ENCODE measurements around the gene NKX2-3.

Gene NKX2-3

DNA sequence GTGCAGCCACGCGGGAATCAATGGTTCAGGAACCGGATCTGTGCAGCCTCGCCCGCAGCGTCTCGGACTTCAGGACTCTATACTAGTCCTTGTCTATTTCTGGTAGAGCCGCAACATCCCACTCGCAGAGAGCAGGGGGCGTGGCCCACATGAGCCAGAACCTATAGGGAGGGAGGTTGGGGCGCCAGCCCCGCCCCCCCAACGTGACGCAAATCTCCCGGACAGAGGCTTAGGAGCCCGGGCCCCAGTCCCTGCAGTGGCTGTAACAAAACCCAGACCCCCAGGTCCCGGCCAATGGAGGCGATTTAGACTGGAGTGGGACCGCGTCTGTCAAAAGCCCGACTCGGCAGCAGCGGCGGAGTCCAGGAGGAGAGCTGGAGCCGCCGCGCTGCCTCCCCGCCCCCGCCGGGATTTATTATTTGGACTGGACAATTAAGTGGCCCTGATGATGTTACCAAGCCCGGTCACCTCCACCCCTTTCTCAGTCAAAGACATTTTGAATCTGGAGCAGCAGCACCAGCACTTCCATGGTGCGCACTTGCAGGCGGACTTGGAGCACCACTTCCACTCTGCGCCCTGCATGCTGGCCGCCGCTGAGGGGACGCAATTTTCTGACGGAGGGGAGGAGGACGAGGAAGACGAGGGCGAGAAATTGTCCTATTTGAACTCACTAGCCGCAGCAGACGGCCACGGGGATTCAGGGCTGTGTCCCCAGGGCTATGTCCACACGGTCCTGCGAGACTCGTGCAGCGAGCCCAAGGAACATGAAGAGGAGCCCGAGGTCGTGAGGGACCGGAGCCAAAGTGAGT, at the start of gene NKX2-3:
TSS of gene NKX2-3 (plus strand) at position 256 of the 809 bp plus-strand sequence. CDS start at position 446, 190 bp downstream.
- no peak for DNase-seq (ENCODE audit: low spot score)

DNA sequence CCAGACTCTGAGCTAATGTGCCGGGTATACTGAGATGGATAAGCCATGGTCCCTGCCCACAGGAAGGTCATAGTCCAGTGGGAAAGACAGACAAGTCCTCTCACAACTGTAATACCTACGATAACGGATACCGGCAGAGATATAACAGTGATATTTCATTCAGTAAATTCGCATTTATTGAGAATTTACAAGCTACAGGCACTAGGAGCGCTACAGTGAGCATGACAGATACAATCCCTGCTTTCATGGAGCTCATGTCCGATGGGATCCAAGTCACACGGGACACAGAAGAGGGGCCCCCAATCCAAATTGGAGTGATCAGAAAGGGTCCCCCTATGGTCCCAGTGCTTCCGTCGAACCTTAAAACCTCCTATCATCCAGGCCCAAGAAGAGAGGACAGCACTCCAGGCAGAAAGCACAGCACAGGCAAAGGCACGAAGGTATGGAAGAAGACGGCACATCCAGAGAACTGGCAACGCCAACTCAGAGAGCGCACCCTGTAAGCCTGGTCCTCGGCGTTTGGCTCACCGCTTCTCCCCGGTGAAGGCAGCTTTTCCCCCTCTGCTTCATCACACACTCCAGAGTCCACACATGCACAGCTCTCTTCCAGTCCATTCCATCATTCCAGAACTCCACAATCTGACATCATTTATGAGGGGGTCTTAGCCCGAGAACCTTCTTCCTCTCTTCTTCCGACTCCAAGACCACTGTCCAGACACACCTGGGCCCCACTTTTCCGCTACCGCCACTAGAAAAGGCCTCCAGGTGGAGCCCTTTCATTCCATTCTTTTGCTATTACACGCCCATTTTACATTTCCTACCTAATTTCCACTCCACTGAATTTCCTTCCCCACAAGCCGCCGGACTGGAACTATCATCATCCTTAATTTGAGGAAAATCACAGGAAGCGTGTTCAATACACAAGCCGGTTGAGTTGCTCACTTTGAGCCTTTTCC, 47.8 kb upstream of the NKX2-3 start:
- peak; percentile 26 for DNase-seq (ENCODE audit: low spot score)

DNA sequence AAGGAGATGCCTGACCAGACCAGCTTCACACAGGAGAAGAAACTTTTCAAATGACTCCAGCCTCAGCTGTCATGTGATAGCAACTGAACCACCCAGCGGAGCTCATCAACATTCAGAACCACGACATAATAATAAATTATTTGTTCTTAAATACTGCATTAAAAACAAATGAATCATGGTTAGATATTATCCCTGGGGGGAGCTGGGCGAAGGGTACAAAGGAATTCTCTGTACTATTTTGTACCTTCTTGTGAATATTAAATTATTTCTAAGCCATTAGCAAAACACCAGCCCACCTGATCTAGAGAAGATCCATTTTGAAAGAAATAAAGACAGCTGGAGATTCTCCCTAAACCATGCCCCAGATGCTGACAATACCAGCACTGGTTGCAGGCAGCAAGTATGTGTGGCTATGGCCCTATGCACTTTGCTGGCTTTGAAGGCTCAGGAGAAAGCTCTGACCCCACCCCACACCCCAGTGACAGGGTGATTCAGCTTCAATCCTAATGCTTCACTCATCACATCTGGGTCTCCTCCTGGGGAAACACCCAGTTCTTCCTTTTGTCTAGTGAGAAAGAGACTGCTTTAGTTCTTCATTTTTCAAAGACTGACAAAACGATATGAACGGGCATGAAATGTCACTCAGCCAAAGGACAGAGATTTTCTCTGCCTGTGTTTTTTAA, 45.5 kb upstream of the NKX2-3 start:
- DNase-seq (ENCODE audit: low spot score) = no peak

DNA sequence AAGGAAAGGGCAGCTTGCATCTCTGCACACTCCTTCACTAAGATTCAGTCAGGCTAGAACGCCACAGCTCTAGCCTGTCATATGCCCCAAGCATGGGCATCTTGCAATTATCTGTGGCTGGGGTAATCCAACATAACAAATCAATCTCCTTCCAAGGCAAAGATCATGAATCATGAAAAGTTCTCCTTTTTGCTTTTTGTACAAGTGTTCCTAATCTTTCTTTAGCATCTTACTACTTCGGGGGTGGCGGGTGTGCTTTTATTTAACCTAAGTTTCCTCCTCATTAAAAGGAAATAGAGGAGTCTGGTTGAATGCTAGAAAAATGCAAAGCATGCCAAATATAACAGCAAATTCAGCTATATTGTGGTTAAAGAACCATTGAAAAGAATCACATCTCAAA, 43.5 kb upstream of the NKX2-3 start:
- no peak for DNase-seq (ENCODE audit: low spot score)

DNA sequence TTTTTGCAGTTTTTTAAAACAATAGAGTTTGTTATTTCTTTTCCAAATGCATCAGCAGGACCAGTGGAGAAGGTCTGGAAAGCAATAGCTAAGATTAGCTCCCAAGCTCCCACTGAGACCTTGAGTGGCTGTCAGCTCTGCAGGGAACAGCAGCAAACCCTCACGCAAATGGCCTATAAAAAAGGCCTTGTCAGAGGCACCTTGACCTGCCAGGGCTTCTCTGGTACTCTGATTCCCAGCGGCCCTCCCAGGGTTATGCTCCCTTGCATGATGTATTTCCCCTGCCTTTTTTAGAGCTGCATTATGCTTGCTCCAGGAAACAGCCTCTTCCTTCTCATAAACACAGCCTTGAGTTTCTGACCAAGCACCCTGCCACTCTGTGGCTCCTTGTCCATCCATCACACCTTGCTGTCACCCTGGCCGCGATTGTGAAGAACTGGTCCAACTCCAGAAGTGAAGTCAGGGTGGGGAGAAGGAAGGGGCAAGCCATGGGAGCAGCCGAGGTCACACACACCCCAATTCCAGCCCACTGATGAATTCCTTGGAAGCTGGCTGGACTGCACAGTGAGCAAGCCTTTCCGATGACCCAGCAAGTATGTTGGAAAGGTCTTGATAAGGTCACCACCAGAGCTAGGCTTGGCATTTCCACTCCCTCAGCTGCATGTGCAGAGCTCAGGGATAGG, 35.3 kb upstream of the NKX2-3 start:
- no peak for DNase-seq (ENCODE audit: low spot score)

DNA sequence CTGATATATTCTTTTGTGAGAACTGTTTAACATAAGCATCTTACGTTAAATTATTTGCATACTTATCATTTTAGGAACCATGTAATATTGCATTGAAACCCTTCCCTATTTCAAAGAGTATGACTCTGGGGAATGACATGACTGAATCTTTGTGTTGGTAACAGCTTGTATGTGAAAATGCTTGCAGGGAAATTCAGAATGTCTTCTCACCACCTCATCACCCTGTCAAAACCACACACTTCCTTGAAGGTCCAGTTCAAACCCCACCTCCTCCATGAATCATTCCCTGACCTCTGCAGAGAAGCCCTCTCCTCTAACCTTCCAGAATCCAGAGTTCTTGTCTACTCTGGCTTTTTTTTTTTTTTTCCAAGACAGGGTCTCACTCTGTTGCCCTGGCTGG, 26.3 kb upstream of the NKX2-3 start:
- DNase-seq (ENCODE audit: low spot score) = no peak

DNA sequence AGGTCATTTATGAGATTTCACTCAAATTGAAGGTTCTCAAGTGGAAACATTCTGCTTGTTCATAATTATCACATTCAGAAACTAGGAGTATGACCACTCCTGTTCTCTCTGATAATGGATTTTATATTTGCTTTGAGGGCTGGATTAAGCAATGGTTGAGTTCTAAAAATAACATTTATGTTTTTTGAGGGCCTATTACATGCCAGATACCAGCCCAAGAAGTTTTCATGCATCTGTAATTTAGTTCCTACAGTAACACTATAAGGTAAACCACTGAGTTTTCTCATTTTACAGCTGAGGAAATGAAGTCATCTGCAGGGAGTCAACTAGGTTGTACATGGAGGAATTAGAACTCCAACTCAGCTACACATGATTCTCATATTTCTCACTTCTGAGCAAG, 25.5 kb upstream of the NKX2-3 start:
- no peak for DNase-seq (ENCODE audit: low spot score)

DNA sequence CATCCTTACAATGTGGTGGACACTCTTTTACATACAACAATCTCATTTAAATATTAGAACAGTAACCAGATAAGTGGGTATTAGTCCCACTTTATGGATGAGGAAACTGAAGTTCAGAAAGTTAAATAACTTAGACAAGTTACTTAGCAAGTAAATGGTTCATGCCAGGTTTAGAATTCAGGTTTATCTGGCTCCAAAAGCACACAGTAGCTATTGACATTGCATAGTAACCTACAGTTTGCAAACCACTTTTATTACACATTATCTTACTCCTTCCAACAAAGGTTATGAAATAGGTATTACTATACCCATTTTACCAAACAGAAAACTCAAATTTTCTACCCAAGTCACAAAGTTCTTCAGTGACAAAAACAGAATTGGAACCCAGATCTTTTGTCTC, 19.7 kb upstream of the NKX2-3 start:
- DNase-seq (ENCODE audit: low spot score) = no peak

DNA sequence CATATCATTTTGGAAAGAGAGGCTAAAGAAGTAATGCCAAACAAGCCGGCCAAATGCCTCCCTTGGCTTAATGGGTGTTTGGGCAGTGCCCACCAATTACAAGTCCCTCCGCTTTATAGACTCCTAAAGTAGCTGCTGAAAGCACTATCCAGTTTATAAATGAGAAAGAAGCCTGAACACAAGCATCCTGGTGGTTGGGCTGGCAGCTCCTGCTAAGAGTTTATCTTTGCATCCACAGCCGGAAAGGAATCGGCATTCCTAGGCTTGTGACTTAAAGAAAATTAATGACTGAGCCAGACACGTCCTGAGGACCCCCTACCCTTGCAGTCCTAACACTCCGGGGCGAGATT, 13.1 kb upstream of the NKX2-3 start:
- DNase-seq (ENCODE audit: low spot score) = peak; percentile 5

DNA sequence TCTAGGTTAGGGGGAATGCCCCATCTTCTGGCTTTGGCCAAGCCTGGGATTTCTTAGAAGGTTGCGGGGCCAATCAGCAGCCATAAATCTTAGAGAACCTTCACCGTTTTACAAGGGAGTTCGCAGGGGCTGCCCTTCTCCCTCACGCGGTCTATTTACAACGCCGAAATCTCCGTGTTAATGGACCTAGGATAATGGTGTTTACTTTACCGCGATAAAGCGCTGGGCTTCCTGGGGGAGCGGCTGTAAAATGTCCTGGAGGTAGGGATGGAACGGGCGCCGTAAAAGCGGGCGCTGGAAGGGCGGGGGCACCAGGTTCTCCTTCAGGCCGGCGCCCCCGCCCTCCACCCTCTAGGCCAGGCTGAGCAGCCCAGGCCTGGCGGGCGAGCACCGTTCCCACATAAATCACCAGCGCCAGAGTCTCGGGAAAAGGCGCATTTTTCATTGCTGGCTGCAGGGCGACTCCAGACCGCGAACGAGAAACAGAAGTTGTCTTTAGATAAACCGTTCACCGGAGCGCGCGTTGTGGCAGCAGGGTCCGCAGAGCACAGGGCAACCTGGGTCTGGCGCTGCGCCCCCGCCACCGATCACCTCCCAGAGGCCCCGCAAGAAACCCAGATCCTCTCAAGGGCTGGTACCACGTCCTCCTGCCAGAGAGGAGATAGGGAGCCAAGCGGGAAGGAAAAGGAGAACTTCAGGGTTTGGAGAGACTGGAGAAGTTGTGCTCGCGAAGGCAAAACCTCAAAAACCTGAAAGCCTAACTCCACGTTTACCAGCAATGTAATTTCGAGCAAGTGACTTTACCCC, 12.5 kb upstream of the NKX2-3 start:
- peak; percentile 53 for DNase-seq (ENCODE audit: low spot score)

DNA sequence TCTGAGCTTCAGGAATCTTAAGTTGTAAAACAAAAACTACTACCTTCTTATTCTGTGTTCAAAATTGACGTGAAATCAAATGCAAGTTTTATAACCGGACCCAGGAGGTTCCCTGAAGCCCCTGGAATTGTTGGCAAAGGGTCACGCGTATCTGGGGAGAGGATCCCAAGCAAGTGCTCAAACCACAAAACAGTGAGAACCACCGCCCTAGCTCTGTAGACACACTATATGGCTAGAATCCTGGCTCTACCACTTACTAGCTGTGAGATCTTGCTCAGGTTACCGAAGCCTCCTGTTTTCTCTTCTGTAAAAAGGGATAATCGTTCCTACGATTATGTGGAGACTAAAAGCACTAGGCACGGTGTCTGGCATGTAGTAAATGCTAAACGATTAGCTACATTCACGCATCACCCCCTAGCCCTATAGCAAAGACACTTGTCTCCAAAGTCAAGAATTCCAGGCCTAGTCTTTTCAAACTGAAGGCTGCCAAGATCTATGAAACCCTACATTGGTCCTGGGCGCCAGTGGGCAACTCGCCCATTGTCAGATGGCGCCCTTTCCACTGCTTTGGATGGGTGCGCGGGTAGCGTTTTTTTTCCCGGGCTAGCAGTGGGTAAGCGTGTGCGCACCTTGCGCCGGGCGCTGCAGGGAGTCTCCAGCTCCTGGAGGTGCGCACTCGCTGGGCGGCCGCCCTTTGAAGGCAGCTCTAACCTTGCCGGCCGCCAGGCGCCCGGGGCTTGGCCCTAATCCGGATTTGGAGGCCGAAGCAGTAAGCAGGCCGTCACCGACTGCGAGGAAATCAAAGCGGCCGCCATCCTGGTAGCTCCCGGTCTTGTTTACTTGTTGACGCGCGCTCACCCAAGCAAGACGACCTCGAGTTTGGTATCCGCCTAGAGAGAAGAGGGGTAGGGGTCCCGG, 11.6 kb upstream of the NKX2-3 start:
- DNase-seq (ENCODE audit: low spot score) = peak; percentile 8

DNA sequence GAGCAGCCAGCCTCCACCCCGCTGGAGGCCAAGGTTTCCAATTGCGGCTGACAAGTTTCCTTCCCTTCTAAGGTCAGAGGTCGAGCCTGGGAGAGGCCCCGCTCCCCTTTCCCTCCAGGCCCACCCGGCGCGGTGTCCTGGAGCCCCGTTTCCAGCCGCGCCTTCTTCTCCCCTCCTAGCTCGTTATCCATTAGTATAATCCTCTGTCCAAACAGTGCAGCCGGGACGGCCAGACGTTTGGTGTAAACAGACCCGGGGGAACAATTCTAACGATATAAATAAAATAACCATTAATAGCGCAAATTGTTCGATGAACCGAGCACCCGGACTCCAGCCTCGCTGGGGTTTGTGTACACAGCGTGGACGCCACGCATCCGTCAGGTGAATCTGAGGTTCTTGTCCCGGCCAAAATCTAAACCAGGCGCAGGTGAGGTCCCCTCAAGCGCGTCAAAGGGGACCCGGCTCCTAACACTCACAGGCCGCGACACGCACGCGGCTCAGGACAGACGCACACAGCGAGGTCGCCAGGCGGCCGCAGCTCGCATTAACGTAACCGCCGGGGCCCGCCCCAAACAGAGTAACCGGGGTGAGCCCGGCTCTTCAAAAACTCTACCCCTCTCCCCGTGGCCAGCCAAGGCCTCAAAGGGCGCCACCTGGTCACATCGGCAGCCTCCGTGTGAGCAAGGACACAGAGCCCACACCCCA, 10.8 kb upstream of the NKX2-3 start:
- no peak for DNase-seq (ENCODE audit: low spot score)

DNA sequence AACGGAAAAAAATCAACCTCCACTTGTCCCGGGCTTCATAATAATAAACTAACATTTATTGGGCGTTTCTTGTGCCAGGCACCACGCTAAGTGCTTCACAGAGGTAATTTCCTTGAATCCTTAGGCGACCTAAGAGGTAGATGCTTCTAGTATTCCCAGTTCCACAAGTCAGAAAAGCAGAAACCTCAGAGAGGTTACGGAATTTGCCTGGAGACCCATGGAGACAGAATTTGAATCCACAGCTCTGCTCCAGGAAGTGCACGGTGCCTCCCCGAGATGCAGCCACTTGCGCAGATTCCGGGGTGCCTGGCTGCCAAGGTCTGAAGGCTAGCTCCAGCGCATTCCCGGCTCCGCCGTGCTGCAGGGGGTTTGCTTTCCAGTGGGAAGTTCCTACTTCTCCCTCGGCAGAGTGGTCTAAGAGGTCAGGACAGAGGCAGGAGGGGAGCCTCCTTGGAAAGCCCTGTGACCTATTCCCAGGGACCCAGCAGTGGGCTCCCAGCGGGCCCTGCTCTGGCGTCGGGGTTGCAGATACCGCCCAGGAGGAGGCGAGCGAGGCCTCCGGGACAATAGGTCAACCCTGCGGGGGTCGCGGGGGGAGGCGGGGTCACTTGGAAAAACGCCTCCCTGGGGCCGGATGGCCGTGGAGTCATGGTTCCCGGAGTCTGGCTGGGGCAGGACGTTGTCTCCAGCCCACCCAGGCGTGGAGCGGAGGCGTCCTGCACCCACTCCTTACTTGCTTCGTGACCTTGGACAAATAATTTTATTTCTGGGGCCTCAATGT, 10.1 kb upstream of the NKX2-3 start:
- peak; percentile 70 for DNase-seq (ENCODE audit: low spot score)

DNA sequence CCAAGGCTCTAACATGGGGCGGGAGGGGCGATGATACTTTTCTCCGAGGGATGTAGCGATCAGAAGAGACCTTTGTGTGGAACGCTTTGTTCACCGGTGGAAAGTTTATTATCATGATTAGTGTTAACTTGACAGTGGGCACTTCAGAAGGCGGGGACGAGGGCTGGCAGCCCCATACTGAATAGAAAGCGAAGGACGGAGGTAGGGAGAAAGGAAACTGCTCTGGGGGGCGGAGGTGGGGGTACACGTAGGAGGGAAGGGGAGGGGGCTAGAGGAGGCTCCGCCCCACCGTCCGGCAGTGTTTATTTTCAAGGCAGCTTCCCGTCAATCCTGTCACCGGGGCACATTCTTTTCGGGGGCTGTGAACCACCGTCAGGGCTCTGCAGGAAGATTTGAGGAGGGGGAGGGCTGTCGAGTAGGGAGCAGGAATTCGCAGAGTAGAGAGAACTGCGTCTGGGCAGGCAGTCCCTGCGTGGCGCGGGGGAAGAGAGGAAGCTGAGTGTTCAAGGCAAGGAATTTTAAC, 9.4 kb upstream of the NKX2-3 start:
- DNase-seq (ENCODE audit: low spot score) = peak; percentile 71

DNA sequence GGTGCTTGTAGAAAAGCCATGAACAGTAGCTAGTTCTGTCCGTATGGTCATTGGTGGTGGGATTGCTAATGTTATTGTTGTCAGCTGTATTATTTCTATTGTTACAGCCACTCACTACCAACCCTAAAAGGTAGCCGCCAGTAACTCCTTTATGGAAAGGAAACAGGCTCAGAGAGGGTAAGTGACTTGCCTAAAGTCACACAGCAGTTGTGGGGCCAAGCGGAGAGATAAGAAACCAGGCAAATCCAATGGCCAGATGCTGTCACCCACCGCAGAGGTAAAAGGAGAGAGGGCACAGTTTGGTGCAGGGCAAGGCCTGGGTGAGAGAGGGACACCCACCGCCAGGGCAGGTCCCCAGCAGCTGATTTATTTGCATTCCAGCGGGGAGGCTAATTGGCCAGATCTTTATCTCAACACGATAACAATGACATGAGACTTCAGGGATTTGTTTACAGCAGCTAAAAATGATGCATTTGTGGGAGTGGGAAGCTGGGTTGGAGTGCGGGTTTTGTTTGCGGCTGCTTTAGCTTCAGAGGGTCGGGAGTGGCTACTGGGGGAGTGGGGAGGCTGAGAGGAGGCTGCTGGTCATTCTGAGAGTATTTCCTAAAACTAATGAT, 8.6 kb upstream of the NKX2-3 start:
- DNase-seq (ENCODE audit: low spot score) = no peak

DNA sequence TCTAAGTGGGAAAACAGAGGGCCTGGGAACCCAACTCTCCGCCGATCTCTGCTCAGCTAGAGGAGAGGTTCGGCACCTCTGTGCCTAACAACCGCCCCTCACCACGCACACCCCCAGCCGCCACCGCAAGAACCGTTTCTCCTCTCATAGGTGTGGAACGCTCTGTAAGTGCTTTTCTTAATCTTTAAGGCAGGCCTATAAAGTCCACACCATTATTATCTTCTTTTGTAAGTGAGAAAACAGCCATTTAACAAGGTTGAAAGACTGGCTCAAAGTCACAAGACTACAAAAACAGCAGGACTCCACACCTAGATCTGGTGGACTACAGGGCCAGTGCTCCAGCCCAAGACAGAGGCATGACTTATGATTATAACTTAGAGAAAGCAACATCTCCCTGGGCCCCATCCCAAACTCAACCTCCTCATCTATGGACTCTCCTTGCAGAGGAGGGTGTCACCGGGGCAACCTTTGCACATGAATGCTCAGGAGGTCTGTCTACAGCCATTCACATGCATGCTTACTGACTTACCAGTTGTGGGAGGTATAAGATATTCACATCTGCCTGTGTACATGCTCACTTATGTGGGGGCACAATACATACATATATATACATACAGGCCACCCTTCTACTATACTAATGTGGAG, 7.9 kb upstream of the NKX2-3 start:
- no peak for DNase-seq (ENCODE audit: low spot score)

DNA sequence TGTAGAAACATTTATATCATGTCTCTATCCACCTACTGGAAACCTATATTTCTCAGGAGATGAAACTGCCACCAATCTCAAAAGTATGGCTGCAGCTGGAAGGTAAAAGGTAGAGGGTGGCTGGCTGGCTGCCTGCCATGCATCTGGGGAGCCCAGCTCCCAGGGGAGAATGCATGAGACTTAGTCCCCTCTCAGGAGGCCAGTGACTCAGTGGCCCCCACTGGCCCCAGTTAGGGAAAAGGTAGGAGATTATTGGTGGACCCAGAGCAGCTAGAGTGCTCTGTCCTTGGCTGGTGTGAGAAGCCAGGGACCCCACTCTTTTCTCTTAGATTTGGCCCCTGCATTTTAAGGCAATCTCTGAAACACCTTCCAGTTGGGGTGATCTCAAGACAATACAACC, 6.8 kb upstream of the NKX2-3 start:
- DNase-seq (ENCODE audit: low spot score) = no peak

Data from HuH-7 (cell line).